ENCODE results near the gene PCSK1. TPM values are rescaled to one million over a fixed set of nuclear protein-coding genes. Genes with fewer than 3 reads are reported as not detected.

Gene PCSK1
- total RNA-seq, 1 experiment from 2014 or later = not detected

GRCh38 chr5:96353220-96353619 is 79.8 kb downstream of the PCSK1 start:
- ATAC-seq (no peak), DNase-seq (ENCODE audit: low read depth, low spot score) (no peak)
- H3K4me1 ChIP-seq (ENCODE audit: control insufficient read depth, insufficient read depth, low read length) = no peaks in the 10 kb centered on the region
- POLR2A ChIA-PET = no interaction called here
- no peak for TF ChIP-seq TCF7L2 (IDR thresholded peaks at IDR 0.05; ENCODE audit: low read depth, low read length)
- no peak for TF ChIP-seq CTCF (IDR thresholded peaks at IDR 0.05)
- no peak for TF ChIP-seq REST (IDR thresholded peaks at IDR 0.05; ENCODE audit: insufficient read depth in 1 of 2, low read depth in 2 of 2, low read length in 1 of 2)
- no peak for TF ChIP-seq SIN3A (IDR thresholded peaks at IDR 0.05; ENCODE audit: borderline replicate concordance, insufficient read depth, low read depth, low read length)
- no peaks in the 10 kb centered on the region for H3K9me3 ChIP-seq (ENCODE audit: control insufficient read depth, insufficient read depth, low read depth, low read length)
- peaks cover 2% of the 10 kb centered on the region for H3K27me3 ChIP-seq (ENCODE audit: control insufficient read depth, insufficient read depth, low read length)
- no peak overlapping the region for H3K27ac ChIP-seq (ENCODE audit: low read length)
- BruUV-seq (replicated peaks) = no TSS peak
- CTCF ChIA-PET = no interaction called here
- H3K36me3 ChIP-seq (ENCODE audit: control insufficient read depth, insufficient read depth, low read length) = no peaks in the 10 kb centered on the region
- H3K4me3 ChIP-seq (ENCODE audit: low read depth in 2 of 2, low read length in 2 of 2) = no peak overlapping the region
- in situ Hi-C loops (cut with HindIII; ENCODE audit: low pct_unique_long_range_greater_than_20kb, low sequenced_read_pairs) = no loop called here
- intact Hi-C loops (cut with micrococcal nuclease; ENCODE audit: unreplicated experiment) = no loop called here

- ChIA-PET POLR2A (no interaction called here), CTCF (no interaction called here)
- no peak for TF ChIP-seq REST (IDR thresholded peaks at IDR 0.05; ENCODE audit: insufficient read depth in 1 of 2, low read depth in 2 of 2, low read length in 1 of 2)
- TF ChIP-seq SIN3A (IDR thresholded peaks at IDR 0.05; ENCODE audit: borderline replicate concordance, insufficient read depth, low read depth, low read length) = no peak
- TF ChIP-seq TCF7L2 (IDR thresholded peaks at IDR 0.05; ENCODE audit: low read depth, low read length) = no peak
- no peak for TF ChIP-seq CTCF (IDR thresholded peaks at IDR 0.05)
- H3K27me3 ChIP-seq (ENCODE audit: control insufficient read depth, insufficient read depth, low read length) = peaks cover 2% of the 10 kb centered on the region
- no peaks in the 10 kb centered on the region for H3K9me3 ChIP-seq (ENCODE audit: control insufficient read depth, insufficient read depth, low read depth, low read length)
- H3K27ac ChIP-seq (ENCODE audit: low read length) = no peak overlapping the region
- DNase-seq (ENCODE audit: low read depth, low spot score) (no peak), ATAC-seq (no peak)
- H3K36me3 ChIP-seq (ENCODE audit: control insufficient read depth, insufficient read depth, low read length) = no peaks in the 10 kb centered on the region
- intact Hi-C loops (cut with micrococcal nuclease; ENCODE audit: unreplicated experiment) (no loop called here), in situ Hi-C loops (cut with HindIII; ENCODE audit: low pct_unique_long_range_greater_than_20kb, low sequenced_read_pairs) (no loop called here)
- no peak overlapping the region for H3K4me3 ChIP-seq (ENCODE audit: low read depth in 2 of 2, low read length in 2 of 2)
- no TSS peak for BruUV-seq (replicated peaks)
- no peaks in the 10 kb centered on the region for H3K4me1 ChIP-seq (ENCODE audit: control insufficient read depth, insufficient read depth, low read length)
These were observed 82.4 kb downstream of the PCSK1 start for GRCh38 chr5:96350678-96351077.

All from Panc1 (cell line).